ENCODE results near the gene TAOK2. TPM values are rescaled to one million over a fixed set of nuclear protein-coding genes. Genes with fewer than 3 reads are reported as not detected.

TAOK2 gene
- total RNA-seq, 4 donors from 2014 or later: 28.4 to 70.0 (median 46.6) TPM

DNA sequence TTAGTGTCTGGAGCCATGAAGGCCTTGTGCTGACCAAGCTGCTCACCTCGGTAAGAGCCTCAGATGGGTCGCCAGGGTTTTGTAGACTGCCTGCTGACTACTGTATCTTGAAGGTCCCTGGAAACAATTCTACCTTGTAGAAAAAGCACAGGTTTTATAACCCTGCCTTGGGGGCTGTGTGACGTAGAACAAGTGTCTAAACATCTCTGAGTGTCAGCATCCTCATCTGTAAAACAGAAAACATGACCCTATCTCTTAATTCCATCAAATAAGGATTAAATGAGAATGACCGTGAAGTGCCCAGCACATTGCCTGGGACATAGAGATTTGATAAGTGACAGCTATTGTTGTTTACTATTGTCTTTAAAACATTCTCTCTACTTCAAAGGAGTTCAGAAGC, 5.5 kb upstream of the TAOK2 start:
- intact Hi-C loops (cut with DNase I; ENCODE audit: low total_unique reads): no loop called here
- TF ChIP-seq, protein P1, sequence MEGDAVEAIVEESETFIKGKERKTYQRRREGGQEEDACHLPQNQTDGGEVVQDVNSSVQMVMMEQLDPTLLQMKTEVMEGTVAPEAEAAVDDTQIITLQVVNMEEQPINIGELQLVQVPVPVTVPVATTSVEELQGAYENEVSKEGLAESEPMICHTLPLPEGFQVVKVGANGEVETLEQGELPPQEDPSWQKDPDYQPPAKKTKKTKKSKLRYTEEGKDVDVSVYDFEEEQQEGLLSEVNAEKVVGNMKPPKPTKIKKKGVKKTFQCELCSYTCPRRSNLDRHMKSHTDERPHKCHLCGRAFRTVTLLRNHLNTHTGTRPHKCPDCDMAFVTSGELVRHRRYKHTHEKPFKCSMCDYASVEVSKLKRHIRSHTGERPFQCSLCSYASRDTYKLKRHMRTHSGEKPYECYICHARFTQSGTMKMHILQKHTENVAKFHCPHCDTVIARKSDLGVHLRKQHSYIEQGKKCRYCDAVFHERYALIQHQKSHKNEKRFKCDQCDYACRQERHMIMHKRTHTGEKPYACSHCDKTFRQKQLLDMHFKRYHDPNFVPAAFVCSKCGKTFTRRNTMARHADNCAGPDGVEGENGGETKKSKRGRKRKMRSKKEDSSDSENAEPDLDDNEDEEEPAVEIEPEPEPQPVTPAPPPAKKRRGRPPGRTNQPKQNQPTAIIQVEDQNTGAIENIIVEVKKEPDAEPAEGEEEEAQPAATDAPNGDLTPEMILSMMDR (IDR thresholded peaks at IDR 0.05): no peak
- no peak for TF ChIP-seq POLR2A (IDR thresholded peaks at IDR 0.05)
- no peak for DNase-seq

DNA sequence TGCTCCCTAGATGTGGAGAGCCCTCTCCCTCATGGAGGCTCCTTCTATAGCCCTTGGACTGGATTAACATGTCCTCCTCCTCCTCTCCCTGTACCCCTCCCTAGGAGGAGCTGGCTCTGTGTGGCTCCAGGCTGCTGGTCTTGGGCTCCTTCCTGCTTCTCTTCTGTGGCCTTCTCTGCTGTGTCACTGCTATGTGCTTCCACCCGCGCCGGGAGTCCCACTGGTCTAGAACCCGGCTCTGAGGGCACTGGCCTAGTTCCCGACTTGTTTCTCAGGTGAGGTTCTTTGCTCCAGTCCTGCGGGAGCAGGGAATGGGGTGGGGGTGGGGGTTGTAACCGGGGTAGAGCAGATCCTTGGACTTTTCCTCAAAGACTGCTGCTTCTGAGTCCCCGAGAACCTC, 2.4 kb upstream of the TAOK2 start:
- Histone ChIP-seq H3K4me3 (no peak overlapping the region), H3K27me3 (no peaks in the 10 kb centered on the region), H3K36me3 (no peaks in the 10 kb centered on the region), H3K27ac (no peak overlapping the region), H3K9me3 (no peaks in the 10 kb centered on the region), H3K4me1 (peaks cover 0 to 10% of the 10 kb centered on the region in 2 donors)
- intact Hi-C loops (cut with DNase I; ENCODE audit: low total_unique reads): no loop called here
- TF ChIP-seq POLR2A (IDR thresholded peaks at IDR 0.05): no peak
- TF ChIP-seq, protein P1 (IDR thresholded peaks at IDR 0.05): no peak
- no peak for DNase-seq

More for the DNA sequence above, 5.5 kb upstream of the TAOK2 start:
- Histone ChIP-seq H3K4me1 (no peaks in the 10 kb centered on the region), H3K27me3 (no peaks in the 10 kb centered on the region), H3K4me3 (no peak overlapping the region), H3K27ac (no peak overlapping the region), H3K9me3 (no peaks in the 10 kb centered on the region), H3K36me3 (no peaks in the 10 kb centered on the region)

DNA sequence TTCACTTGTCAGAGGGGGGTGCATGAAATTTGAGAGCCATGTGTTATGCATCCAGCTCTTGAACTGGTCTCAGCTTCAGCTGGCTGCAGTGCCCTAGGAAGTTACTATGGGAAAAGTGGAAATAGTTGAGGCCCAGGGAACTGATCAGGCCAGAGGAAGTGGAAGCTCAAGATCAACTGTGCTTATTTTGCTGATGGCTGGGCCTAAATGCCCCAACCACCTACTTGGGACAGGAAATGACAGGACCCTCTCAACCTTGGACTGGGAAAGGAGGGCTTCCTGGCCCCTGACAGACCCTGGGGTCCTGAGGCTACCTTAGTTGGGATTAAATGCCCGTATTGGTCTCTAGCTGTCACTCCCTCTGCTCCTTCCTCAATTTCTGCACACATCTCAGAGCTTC, 1.2 kb upstream of the TAOK2 start:
- DNase-seq: no peak
- H3K27ac ChIP-seq: no peak overlapping the region
- peaks cover 0 to 14% of the 10 kb centered on the region in 2 donors for H3K4me1 ChIP-seq
- no peaks in the 10 kb centered on the region for H3K27me3 ChIP-seq
- intact Hi-C loops (cut with DNase I; ENCODE audit: low total_unique reads): no loop called here
- no peaks in the 10 kb centered on the region for H3K9me3 ChIP-seq
- no peak overlapping the region for H3K4me3 ChIP-seq
- H3K36me3 ChIP-seq: no peaks in the 10 kb centered on the region
- TF ChIP-seq, protein P1 (IDR thresholded peaks at IDR 0.05): no peak
- no peak for TF ChIP-seq POLR2A (IDR thresholded peaks at IDR 0.05)

DNA sequence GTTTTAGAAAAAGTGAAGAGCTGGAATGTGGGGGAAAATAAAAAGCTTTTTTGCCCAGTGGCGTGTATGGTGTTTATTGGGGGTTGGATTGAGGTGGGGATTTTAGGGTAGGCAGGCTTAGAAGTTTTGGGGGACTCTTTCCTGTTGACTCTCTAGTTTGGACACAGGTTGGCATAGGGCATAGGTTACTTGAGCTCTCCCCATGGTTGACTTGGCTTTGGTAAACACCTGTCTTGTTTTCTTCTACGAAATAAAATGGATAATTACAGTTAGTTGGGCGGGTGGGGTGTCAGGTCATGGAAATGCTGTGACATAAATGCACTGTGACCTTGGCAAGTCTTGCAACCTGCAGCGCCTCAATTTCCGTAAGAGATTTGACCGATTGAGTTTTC, 680 bp upstream of the TAOK2 start:
- Histone ChIP-seq H3K4me3 (no peak overlapping the region), H3K27ac (peak overlapping the region; percentile 36 to 96), H3K9me3 (no peaks in the 10 kb centered on the region), H3K27me3 (no peaks in the 10 kb centered on the region), H3K4me1 (peaks cover 0 to 14% of the 10 kb centered on the region in 2 donors), H3K36me3 (no peaks in the 10 kb centered on the region)
- intact Hi-C loops (cut with DNase I; ENCODE audit: low total_unique reads): no loop called here
- no peak for DNase-seq
- TF ChIP-seq POLR2A (IDR thresholded peaks at IDR 0.05): no peak
- TF ChIP-seq, protein P1 (IDR thresholded peaks at IDR 0.05): no peak

DNA sequence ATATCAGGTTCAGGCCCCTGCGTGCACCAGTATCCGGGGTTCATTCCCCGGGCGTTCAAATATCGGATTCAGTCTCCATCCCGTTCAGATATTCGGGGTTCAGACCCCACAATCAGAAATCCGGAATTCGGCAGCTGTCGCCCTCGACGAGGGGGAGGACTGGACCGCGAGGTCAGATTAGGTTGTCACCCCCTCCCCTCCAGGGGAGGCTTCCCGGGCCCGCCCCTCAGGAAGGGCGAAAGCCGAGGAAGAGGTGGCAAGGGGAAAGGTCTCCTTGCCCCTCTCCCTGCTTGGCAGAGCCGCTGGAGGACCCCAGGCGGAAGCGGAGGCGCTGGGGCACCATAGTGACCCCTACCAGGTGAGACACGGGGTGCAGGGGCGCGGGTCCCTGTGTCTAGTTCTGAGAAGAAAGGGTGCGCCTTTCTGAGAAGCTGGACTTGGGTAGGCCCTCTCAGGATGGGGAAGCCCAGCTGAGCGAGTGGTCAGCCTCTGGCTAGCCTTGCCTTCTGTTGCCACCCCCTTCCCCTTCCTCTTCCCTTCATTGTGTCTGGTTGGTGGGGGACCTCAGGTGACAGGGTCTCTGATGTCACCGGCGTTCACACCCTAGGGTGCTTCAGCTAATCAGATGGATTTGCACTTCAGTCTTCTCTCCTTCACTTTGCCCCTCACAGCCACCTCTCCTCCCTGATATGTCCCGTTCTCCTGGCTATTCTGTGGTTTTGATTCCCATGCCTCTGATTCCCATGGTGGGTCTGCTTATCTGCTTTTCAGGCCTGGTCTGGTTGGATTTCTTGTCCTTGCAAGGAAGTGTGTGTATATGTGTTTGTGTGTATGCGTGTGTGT, 844 bp downstream of the TAOK2 start:
- Histone ChIP-seq H3K4me3 (peak overlapping the region; percentile 89 to 91), H3K9me3 (no peaks in the 10 kb centered on the region), H3K36me3 (no peaks in the 10 kb centered on the region), H3K27me3 (no peaks in the 10 kb centered on the region), H3K27ac (peak overlapping the region; percentile 90 to 96), H3K4me1 (peaks cover 0 to 14% of the 10 kb centered on the region in 2 donors)
- DNase-seq: peak; percentile 38 to 49
- no peak for TF ChIP-seq POLR2A (IDR thresholded peaks at IDR 0.05)
- TF ChIP-seq, protein P1 (IDR thresholded peaks at IDR 0.05): peak in 1 of 4 experiments; percentile 6
- intact Hi-C loops (cut with DNase I; ENCODE audit: low total_unique reads): no loop called here

Data from uterus (tissue), 4 donors.